SU-DHL-6 (cell line): ENCODE measurements around the gene TMEM39B.

ENCODE experiments used
- H2AFZ ChIP-seq: fragments of 200-600 bp; sonication (generic); 2 replicates; pipeline ENCODE4 v1.6.1; 2014; ENCODE audit warnings: low read depth, mild to moderate bottlenecking, moderate library complexity, mixed read lengths, antibody characterized with exemption, low read length; ENCODE audit not compliant: severe bottlenecking
- H3F3A ChIP-seq: fragments of 200-600 bp; shearing (Covaris generic); 2 replicates; pipeline ENCODE4 v1.6.0; 2016; ENCODE audit warnings: antibody characterized with exemption, mild to moderate bottlenecking; ENCODE audit not compliant: insufficient read depth
- H3K27ac ChIP-seq: fragments of 200-600 bp; sonication (generic); 2 replicates; pipeline ENCODE4 v1.5.1; 2016; ENCODE audit warnings: low read depth, mild to moderate bottlenecking, low read length, moderate library complexity, mixed read lengths
- H3K27me3 ChIP-seq: fragments of 200-600 bp; sonication (generic), shearing (Covaris generic); 2 replicates; pipeline ENCODE4 v1.6.0; 2014; ENCODE audit warnings: mild to moderate bottlenecking, low read length
- H3K36me3 ChIP-seq: fragments of 200-600 bp; sonication (generic); 2 replicates; pipeline ENCODE4 v1.6.1; 2014; ENCODE audit warnings: mild to moderate bottlenecking, low read length, mixed read lengths
- H3K4me2 ChIP-seq: fragments of 300-600, 200-600 bp; shearing (Covaris generic), sonication (generic); 2 replicates; pipeline ENCODE4 v1.6.0; 2014; ENCODE audit warnings: low read length, low read depth, mild to moderate bottlenecking; ENCODE audit not compliant: poor library complexity, severe bottlenecking
- H3K4me3 ChIP-seq: fragments of 200-600 bp; sonication (generic); 2 replicates; pipeline ENCODE4 v1.5.1; 2014; ENCODE audit warnings: antibody characterized with exemption, low read length, mild to moderate bottlenecking, mixed read lengths; ENCODE audit not compliant: insufficient read depth, poor library complexity, severe bottlenecking
- H3K79me2 ChIP-seq: fragments of 200-600 bp; sonication (generic); 2 replicates; pipeline ENCODE4 v1.6.1; 2014; ENCODE audit warnings: mild to moderate bottlenecking, low read length, moderate library complexity; ENCODE audit not compliant: insufficient read depth
- H3K9ac ChIP-seq: fragments of 200-600 bp; sonication (generic); 2 replicates; pipeline ENCODE4 v1.7.0; 2014; ENCODE audit warnings: mild to moderate bottlenecking, low read length
- H3K9me2 ChIP-seq: fragments of 200-600 bp; sonication (generic); replicated peaks from 2 replicates; pipeline ENCODE4 v1.6.1; 2014; ENCODE audit warnings: low read length; ENCODE audit not compliant: insufficient read depth
- H3K9me3 ChIP-seq: fragments of 200-600 bp; sonication (generic); 2 replicates; pipeline ENCODE4 v1.6.1; 2014; ENCODE audit warnings: low read length, mixed read lengths; ENCODE audit not compliant: insufficient read depth
- H4K20me1 ChIP-seq: fragments of 200-600 bp; sonication (generic); 2 replicates; pipeline ENCODE4 v1.6.1; 2014; ENCODE audit warnings: low read depth, mild to moderate bottlenecking, antibody characterized with exemption, low read length, moderate library complexity, mixed read lengths
- CTCF ChIP-seq: fragments of 200-600 bp; sonication (generic); IDR thresholded peaks from one replicate; pipeline ENCODE4 v1.5.1; 2017; ENCODE audit warnings: antibody characterized with exemption, mild to moderate bottlenecking, low read length, moderate library complexity; ENCODE audit not compliant: insufficient read depth, poor library complexity, severe bottlenecking
- EZH2phosphoT487 ChIP-seq: fragments of 200-600 bp; sonication (generic), shearing (Covaris generic); conservative IDR thresholded peaks from 2 replicates; pipeline ENCODE4 v1.6.1; 2018; ENCODE audit warnings: mild to moderate bottlenecking, antibody characterized with exemption, low read length, moderate library complexity, mixed read lengths

Gene TMEM39B

GRCh38 chr1:32044234-32044633 lies 28.5 kb upstream of the TMEM39B start:
- Histone ChIP-seq H3K9ac (no peak overlapping the region), H3F3A (peaks cover 20% of the 10 kb centered on the region), H3K4me2 (no peak overlapping the region), H3K9me3 (no peaks in the 10 kb centered on the region), H3K27me3 (no peaks in the 10 kb centered on the region), H3K79me2 (no peaks in the 10 kb centered on the region), H4K20me1 (peaks cover 4% of the 10 kb centered on the region; the same call in 1 of the 2 replicates), H3K36me3 (peaks cover 56% of the 10 kb centered on the region), H3K9me2 (no peaks in the 10 kb centered on the region), H3K4me3 (no peak overlapping the region), H3K27ac (no peak overlapping the region), H2AFZ (no peak overlapping the region)
- no peak for TF ChIP-seq EZH2phosphoT487
- TF ChIP-seq CTCF = no peak

- Histone ChIP-seq H3F3A (peaks cover 20% of the 10 kb centered on the region), H3K4me2 (no peak overlapping the region), H3K36me3 (peaks cover 48% of the 10 kb centered on the region), H3K27me3 (no peaks in the 10 kb centered on the region), H3K9me3 (no peaks in the 10 kb centered on the region), H3K9ac (no peak overlapping the region), H3K4me3 (no peak overlapping the region), H3K9me2 (no peaks in the 10 kb centered on the region), H2AFZ (no peak overlapping the region), H3K79me2 (0 out of 2 replicates have a peak, but pooled peaks cover 3% of the 10 kb centered on the region), H3K27ac (no peak overlapping the region), H4K20me1 (peaks cover 4% of the 10 kb centered on the region; the same call in 1 of the 2 replicates)
- no peak for TF ChIP-seq CTCF
- no peak for TF ChIP-seq EZH2phosphoT487
Measured at GRCh38 chr1:32045772-32046171, 27.0 kb upstream of the TMEM39B start.

GRCh38 chr1:32047701-32048100 lies 25.0 kb upstream of the TMEM39B start:
- no peaks in the 10 kb centered on the region for H3K9me2 ChIP-seq
- 0 out of 2 replicates have a peak, but pooled peaks cover 3% of the 10 kb centered on the region for H3K79me2 ChIP-seq
- H2AFZ ChIP-seq = no peak overlapping the region
- H3K36me3 ChIP-seq = peaks cover 47% of the 10 kb centered on the region
- H3K9ac ChIP-seq = no peak overlapping the region
- no peak overlapping the region for H3K4me2 ChIP-seq
- H3K27ac ChIP-seq = no peak overlapping the region
- H3F3A ChIP-seq = peaks cover 20% of the 10 kb centered on the region
- no peaks in the 10 kb centered on the region for H3K9me3 ChIP-seq
- H3K4me3 ChIP-seq = no peak overlapping the region
- TF ChIP-seq EZH2phosphoT487 = no peak
- H4K20me1 ChIP-seq = peaks cover 4% of the 10 kb centered on the region; the same call in 1 of the 2 replicates
- no peaks in the 10 kb centered on the region for H3K27me3 ChIP-seq

GRCh38 chr1:32048440-32048839 lies 24.3 kb upstream of the TMEM39B start:
- no peak overlapping the region for H3K4me2 ChIP-seq

More at GRCh38 chr1:32048440-32048839, 24.3 kb upstream of the TMEM39B start:
- H3K9me2 ChIP-seq = no peaks in the 10 kb centered on the region
- H3F3A ChIP-seq = peaks cover 12% of the 10 kb centered on the region
- no peaks in the 10 kb centered on the region for H3K27me3 ChIP-seq
- H3K79me2 ChIP-seq = 0 out of 2 replicates have a peak, but pooled peaks cover 3% of the 10 kb centered on the region
- TF ChIP-seq EZH2phosphoT487 (no peak), CTCF (no peak)
- H2AFZ ChIP-seq = no peak overlapping the region
- no peaks in the 10 kb centered on the region for H3K9me3 ChIP-seq
- no peak overlapping the region for H3K9ac ChIP-seq
- H3K4me3 ChIP-seq = no peak overlapping the region
- peaks cover 47% of the 10 kb centered on the region for H3K36me3 ChIP-seq
- H3K27ac ChIP-seq = no peak overlapping the region
- peaks cover 4% of the 10 kb centered on the region; the same call in 1 of the 2 replicates for H4K20me1 ChIP-seq
